Dedifferentiated amniotic fluid mesenchymal stem cell (primary cell): ENCODE data around the gene SEMA7A.

ENCODE experiments used
- DNase-seq: peaks from one replicate; pipeline ENCODE4 v3.0.0-alpha.2; 2016; ENCODE audit errors: extremely low spot score

SEMA7A gene

DNA sequence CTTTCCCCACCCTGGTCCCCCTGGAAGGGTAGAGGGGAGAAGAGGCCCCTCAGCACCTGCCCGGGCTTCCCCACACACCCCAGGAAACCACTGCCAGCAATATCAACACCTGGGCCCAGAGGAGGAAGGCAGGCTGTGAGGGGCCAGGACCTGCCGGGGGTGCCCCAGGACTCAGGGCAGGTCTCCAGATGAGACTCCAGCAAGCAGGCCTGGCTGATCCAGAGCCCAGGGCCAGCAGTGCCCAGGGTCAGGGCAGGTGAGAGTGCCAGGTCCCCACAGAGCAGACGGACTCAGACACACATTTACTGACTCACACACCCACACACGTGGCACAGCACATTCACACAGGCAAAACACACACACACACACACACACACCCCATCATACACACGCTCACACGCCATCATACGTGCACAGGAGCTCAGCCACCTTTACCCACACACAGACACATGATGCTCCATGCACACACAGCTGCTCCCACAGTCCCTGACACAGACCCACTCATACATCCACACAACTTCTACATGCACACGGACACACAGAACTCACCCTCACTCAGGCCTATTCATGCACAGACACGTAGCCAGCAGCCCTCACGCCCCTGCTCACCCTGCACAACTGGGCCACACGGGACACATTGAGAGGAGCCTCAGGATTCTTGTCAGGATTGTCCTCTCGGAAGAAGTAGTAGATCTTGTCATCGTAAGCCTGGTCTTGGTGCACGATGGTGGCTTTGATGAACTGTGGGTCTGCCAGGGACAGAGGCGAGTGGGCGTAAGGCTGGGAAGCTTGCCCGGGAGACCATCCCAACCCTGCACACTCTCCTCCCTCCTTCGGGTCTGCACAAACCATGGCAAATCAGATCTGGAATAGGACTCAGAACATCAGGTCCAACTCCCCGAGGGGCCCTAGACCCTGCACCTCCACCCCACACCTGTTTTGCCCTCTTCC is 17.5 kb downstream of the SEMA7A start:
- no peak for DNase-seq

DNA sequence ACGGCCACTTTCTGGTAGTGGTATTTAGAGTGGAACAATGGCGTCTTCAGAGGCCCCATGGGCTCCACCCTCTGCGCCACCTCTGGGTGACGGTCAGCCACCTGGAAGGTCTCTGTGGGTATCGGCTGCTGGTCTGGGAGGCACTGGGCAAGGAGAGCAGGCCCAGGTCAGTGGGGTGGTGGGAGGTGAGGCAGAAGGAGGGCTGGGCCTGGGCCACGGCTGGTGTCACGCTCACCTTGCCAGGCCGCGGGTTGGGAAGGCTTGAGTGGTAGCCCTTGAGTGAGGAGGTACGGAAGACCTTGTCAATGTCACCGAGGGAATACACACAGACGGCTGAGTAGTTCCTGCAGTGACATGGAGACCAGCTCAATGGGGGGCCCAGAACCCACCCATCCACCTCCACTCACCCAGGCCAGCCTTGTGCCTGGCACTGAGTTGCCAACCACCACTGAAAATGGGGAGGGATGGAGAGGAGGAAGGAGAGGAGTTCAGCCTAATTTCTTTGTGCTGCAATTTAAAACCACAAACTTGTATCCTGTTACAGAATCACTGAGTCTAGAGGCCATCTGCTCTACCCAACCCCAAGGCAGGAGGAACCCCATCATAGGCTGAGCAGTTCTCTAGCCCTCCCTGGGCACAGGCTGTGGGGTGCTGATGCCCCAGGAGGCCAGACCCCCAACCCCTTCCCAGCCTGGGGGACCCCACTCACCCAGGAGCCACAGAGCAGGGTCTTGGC is 19.0 kb downstream of the SEMA7A start:
- DNase-seq = no peak

DNA sequence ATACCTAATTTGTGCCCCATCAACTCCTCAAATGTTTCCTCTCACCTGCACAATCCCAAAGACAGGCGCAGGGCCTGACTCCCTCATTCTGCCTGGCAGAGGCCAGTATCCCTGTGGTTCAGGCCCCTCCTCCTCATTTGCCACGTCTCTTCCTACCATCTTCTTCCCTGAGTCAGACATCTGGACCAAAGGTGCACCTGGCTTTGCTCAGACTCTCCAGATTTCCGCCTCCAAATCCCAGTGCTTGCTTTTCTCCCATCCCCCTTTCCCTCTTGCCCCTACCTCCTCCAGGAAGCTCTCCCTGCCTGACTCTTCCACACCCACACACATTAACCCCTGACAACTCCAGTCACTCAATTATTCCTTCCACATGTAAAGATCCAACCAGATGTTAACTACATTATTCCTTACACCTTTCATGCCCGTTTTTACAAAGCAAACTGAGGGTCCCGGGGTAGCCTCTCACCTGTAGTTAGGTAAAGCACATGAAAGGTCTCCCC is 19.6 kb downstream of the SEMA7A start:
- no peak for DNase-seq

DNA sequence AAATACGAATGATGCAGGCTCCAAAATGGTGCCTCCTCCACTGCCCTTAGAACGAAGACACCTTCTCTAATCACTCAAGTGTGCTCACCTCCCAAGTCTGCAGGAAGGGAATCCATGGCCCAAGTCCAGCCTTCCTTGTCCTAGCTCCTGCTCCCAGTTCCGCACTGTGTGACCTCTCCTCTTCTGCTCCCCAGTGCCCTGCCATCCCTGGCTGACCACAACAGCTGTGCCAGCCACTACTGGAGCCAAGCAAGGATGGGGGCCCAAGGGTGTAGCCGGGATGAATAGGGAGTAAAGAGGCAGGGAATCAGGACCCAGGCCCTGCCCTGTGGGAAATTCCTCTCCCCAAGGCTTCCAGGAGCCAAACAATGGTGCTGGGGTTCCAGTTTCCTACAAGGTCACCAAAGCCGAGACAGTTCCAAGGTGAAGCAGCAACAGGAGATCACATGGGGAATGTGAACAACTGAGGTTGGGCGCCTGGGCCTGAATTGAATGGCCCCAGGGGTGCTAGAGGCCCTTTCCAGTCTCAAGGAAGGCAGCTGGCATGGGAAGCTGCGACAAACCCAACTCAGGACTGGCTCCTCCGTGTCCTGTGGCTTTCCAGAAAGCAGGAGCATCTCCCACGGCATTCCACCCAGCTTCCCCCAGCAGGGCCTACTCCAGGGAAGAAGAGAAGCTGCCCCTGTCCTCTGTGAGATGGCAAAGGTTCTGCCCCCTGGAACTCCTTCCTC is 20.2 kb downstream of the SEMA7A start:
- no peak for DNase-seq

DNA sequence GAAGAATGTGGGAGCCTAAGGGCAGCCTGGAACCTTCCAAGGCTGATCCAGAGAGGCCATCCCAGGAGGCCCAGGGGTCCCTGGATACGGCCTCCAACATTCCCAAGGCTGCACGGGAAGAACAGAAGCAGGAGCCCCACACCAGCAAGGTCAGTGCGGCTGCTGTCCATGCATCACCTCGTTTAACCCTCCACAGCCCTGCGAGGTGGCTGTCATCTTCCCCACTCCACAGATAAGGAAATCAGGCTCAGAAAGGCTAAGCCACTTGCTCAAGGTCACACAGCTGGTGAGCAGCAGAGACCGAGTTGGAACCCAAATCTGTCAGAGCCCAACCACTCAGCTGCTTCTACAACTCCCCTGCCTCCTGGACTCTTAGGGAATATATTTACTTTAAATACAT is 21.6 kb downstream of the SEMA7A start:
- DNase-seq = no peak

DNA sequence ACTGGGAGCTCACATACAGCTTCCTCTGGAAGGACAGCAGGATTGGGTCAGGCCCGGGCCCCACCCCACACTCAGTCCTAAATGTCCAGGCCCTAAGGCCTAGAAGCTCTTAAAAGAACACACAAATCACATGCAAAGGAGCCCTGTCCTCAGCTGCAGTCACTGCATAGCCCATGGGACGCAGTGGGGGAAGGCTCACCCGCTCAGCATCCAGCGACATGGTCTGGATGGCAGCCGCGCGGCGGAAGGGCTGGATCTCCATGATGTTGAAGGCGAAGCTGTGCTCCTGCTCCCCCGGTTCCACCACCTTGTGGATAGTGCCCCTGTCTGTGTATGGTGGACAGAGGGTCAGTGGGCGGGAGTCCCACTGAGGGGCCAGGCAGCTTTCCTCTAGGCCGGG is 22.1 kb downstream of the SEMA7A start:
- DNase-seq = no peak

DNA sequence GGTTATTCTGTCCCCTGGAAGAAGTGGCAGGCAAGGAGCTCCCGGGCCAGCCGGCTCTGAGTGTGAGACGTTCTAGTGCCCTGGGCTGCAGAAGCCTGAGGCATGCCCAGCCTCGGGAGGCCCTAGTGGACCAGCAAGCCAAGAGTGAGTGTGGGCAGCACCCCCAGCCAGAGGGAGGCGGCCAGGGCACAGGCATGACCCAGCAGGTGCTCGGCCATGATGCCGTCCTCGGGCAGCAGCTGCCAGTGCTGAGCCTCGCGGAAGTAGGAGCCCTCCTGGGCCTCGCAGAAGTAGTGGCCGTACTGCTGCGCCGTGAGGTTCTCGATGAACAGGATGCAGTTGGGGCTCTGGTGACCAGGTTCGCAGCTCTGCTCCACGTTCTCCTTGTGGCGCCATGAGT is 23.3 kb downstream of the SEMA7A start:
- no peak for DNase-seq

DNA sequence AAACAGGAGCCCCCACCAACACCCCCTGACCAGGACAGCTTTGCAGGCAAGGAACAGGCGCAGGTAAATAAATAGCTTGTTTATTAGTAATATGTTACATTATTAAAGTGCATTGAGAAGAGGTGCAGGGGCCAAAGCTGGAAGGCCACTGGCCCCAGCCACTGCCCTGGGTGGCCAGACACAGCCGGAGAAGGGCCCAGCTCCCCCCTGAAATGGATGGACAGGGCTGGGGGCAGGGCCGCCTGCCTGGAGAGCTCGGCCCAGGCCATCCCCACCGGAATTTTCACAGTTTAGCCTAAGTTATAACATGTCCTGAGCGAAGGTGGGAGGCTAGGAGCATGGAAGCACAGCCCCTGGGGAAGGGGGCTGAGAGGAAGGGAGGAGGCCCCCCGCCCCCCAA is 24.5 kb downstream of the SEMA7A start:
- no peak for DNase-seq

DNA sequence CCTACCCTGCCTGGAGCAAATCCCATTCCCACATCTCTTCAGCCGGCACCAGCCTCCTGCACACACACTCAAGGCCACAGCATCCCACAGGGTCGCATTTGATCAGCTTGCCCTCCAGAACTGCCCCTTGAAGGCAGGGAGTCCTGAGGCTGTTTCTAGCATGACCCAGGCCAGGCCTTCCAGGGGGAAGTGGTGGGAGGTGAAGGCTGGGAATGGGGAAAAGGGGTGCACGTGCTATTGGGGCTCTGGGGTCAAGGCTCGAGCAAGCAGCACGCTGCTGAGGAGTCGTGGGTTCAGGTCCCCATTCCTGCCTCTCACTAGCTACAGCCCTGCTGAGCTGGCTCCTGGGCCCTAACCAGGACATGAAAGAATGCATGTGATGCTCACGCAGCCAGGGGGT is 24.9 kb downstream of the SEMA7A start:
- no peak for DNase-seq

DNA sequence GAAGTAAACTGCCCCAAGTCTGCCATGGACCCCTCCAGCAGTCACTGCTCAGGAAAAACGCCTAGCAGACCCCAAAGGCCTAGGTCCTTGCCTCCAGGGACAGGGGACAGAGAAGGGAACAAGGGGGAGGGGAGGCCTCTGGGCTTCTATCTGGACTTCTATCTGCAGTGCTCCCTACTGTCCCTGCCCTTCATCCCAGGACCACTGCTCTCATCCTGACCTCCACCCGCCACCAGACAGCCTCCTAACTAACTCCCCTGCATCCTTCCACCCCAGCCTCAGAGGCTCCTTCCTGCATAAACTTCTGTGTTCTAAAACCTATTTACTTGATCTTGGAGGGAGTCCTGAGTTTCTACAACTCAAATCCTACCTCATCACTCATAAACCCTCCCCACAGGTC is 25.4 kb downstream of the SEMA7A start:
- no peak for DNase-seq

DNA sequence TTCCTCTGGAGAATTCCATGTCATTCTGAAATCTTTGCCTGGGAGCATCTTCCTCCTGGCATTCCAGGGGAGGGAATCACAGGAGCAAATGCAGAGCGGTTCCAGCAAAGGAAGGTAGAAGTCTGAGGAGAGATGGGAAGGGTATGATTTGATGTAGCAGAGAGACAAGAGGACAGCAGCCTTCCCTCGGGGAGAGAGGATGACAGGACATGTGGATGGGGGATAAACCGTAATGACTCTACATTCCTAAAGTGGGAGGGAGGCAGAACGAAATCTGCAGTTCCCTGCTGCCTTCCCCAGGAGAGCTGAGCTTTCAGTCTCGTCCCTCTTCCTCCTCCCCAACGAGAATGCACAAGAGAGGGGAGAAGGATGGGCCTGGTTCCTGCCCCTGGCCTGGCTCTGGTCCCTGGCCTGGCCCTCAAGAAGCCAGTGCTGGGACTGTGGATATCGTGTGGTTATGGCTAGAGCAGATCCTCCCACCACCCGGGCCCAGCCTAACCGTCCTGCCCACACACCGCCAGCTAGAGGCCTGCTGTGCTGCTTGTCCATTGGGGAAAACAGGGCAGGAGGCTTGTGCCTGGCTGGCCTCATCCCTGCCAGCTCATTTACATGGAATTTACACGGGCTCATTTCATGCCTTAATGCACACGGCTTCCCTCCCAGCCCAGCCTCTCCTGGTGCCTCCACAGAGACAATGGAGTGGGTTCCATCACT is 26.6 kb downstream of the SEMA7A start:
- peak; percentile 76 for DNase-seq

DNA sequence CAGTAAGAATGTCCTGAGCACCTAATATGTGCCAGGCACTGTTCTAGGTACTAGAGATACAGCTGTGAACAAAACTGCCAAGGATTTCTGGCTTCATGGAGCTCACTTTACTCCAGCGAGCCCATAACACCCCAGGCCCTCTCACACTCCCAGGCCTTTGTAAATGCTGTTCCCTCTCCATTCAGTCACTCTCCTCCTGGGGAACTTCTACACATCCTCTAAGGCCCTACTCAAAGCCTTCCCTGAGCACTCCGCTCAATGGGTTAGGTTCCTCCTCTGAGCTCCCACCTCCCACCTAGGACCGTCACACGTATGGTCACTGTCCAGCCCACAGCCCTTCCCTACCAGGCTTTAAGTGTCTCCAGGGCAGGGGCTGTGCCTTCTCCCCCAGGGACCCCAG is 27.2 kb downstream of the SEMA7A start:
- no peak for DNase-seq

DNA sequence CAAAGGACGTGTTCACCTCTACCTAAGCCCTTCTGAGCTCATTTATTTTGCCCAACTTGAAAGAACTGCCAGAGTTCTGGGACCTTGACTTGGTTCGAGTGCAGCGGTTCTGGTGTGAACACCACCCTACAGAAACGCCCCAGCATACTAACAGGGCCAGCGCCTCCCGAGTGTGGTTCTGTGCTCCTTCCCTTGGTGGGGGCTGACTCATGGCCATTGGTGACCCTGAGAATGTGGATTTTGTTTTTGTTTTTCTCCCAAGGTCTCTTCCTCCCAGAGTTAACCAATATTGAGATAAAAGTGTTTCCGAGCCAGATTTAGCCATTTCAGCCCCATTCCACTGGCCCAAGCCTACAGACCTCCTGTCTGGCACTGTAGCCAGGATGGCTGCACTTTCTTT is 27.9 kb downstream of the SEMA7A start:
- no peak for DNase-seq

DNA sequence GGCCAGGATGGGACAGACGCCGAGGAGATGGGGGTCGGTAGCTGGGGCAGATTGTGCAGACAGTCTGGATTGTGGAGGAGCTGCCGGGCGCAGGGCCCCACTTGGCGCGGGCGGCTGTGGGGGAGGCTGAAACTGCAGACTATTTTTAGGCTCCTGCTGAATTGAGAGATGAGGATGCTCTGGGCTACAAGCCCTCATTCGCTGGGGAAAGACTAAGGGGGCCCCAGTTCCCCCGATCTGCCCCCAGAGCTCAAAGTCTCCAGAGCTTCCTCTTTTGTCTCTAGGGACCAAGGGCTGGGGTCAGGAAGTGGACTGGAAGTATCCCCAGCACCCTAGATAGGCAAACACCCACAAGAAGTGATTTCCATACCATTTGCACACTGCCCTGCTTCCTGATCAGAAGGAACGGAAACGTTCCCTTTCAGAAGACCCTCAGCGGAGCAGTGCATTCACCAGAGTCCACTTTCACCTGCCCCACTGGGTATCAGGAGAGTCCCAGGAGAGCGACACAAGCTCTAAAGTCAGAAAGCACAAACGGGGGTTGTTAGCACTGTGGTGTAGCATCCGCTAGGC is 29.7 kb downstream of the SEMA7A start:
- no peak for DNase-seq

DNA sequence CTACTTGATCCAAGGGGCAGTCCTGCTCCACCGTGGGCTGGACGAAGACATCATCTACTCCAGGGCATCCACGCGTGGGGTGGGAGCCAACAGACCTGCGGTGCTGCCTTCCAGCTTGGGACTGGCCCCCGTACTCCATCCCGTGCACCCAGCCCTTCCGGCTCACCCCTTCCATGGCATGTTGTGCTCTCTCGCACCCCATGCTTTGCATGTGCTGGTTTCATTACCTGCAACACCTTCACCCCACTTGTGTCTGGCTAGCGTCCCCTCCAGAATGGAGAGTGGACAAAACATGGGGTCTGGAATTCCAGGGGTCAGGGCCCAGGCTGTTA is 30.2 kb downstream of the SEMA7A start:
- DNase-seq = no peak

DNA sequence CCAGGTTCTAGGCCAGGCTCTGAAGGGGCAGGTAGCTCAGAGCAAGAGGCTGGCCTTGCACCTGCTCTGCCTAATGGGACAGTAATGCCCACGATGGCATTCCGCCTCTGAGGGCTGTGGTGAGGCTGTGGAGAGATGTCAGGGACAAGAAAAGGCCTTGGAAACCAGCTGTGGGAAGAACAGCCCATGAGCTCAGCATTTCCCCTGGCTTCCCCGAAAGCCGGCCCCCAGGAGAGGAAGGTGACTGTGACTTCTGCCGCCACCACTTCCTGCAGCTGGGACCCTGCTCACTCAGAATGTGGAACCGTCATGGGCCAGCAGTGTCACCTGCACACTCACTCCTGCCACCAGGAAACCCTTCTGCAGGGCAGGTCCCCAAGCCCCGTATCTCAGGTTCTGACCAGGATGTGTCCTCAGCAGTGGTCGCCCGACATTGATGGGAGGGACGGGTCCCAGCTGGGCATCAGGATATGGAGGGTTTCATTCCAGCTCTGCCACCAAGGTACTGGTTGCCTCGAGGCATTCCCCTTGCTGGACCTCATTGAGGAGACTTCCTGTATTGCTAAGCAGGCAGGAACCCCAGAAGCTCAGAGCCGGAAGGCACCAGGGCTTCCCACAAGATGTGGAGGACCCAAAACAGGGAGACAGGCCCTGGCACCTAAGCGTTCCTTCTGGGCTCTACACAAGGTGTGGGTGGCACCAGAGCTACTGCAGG is 30.7 kb downstream of the SEMA7A start:
- DNase-seq = no peak

DNA sequence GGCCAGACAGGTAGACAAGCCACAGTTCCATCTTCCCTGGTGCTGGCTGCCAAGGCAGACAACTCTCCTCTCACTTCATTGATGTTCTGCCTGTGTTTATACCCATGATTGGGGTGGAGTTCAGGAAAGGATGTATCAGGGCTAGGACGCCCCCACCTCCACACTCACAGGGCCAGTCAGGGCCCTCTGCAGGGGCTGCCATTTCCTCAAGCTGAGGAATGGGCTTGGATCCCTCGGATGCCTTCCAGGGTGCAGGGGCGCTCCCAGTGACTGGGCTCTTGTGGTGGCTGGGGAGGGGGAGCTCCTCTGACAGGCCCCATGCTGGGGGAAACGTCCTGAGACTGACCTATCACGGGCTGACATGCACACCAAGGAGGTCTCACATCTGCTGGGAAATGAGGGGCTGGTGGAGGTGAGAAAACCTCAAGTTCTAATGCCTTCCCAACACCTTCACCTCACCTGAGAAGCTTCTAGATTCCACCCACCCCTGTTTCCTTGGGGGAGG is 31.4 kb downstream of the SEMA7A start:
- DNase-seq = no peak

DNA sequence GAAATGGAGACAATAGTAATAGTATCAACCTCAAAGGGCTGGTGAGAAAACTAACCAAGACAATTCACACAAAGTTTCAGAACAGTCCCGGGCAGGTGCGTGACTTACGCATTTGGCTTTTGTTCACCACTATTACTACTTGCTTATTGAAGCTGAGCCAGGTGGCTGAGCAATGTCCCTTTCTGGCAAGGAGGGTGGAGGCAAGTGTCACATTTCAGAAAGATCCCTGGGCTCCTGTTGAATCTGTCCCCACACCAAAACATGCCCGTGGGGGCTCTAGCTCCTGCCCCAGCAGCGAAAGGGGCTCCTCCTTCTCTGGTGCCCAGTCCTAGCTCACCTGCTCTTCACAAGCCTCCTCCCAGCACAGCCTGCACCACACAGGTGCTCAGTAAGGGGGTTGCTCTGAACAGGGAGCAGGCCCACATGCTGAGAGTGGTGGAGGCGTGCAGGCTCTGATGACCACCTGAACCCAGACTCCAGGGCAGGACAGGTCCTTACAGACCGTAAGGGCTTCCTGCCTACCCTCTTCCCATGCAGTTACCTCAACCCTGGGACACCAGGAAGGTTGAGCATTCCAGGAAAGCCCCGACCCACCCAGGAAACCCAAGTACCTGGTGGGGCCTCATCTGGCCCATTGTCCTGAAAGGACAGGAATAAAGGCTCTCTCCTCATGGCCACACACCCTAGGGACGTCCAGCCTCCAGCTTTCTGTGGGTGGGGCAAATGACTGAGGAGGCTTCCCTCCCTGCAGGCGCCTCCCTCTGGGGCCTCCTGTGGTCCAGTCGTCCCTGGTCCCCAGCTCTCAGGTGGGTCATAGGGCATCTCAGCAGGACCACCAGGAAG is 32.6 kb downstream of the SEMA7A start:
- no peak for DNase-seq

DNA sequence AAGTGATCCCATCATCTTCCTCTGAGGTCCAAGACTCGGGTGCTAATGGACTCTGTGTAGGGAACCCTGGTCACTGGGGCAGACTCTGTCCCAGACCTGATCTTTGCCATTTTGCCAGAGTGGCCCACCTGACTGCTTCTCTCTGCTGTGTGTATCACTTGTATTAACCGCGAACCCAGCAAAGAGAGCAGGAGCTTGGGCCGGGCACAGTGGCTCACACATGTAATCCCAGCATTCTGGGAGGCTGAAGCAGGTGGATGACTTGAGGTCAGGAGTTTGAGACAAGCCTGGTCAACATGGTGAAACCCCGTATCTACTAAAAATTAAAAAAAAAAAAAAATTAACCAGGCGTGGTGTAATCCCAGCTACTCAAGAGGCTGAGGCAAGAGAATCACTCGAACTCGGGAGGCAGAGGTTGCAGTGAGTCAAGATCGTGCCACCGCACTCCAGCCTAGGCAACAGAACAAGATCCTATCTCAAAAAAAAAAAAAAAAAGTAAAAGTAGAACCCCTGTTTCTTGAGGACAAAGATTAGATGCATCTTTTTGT is 33.4 kb downstream of the SEMA7A start:
- DNase-seq = no peak
